Activated B cell treated with CpG ODN at 0.5 μM for 24 hours (primary cell): Measurements from ENCODE around the gene LRRK1. TPM values are rescaled to one million over a fixed set of nuclear protein-coding genes. Genes with fewer than 3 reads are reported as not detected.
A peak's percentile ranks its signal among the peaks of the same experiment; 100 is the strongest.

ENCODE experiments used
- ATAC-seq: fragments of 200-7000 bp; cut with Tn5 transposase; one replicate; pipeline ENCODE4 v1.10.0; 2021; ENCODE audit warnings: low read depth, mild to moderate bottlenecking, moderate library complexity
- CTCF ChIA-PET: fragments of 350-600 bp; sonication (Branson Sonifier 250); formaldehyde crosslinking; loops from one replicate; lab custom pipeline; 2021; ENCODE audit warnings: antibody characterized with exemption; lab: Charles Lee
- POLR2A ChIA-PET: fragments of 350-600 bp; sonication (Branson Sonifier 250); formaldehyde crosslinking; loops from one replicate; lab custom pipeline; 2021; ENCODE audit warnings: antibody characterized with exemption; lab: Charles Lee
- DNase-seq: peaks from one replicate; pipeline ENCODE4 v3.0.0; 2022
- H3K27ac Mint-ChIP-seq: one replicate; pipeline ENCODE4 v1.8.0; 2020; ENCODE audit warnings: mixed read lengths
- H3K27me3 Mint-ChIP-seq: one replicate; pipeline ENCODE4 v1.8.0; 2021; ENCODE audit warnings: mixed read lengths
- H3K36me3 Mint-ChIP-seq: one replicate; pipeline ENCODE4 v1.8.0; 2021; ENCODE audit warnings: low read depth, mixed read lengths
- H3K4me1 Mint-ChIP-seq: one replicate; pipeline ENCODE4 v1.8.0; 2021; ENCODE audit warnings: mixed read lengths
- H3K4me3 Mint-ChIP-seq: one replicate; pipeline ENCODE4 v1.8.0; 2020; ENCODE audit warnings: mild to moderate bottlenecking, mixed read lengths
- H3K9me3 Mint-ChIP-seq: one replicate; pipeline ENCODE4 v1.8.0; 2020; ENCODE audit warnings: mixed read lengths
- CTCF ChIP-seq: fragments of 200-600 bp; IDR thresholded peaks from one replicate; pipeline ENCODE4 v1.8.0; 2022; ENCODE audit warnings: antibody characterized with exemption, mild to moderate bottlenecking
- intact Hi-C: fragments of 100-400 bp; cut with micrococcal nuclease; formaldehyde crosslinking; loops from one replicate; pipeline ENCODE4 v1.15.1; 2024
- total RNA-seq: library from RNA; stranded (reverse); gene quantifications from 2 replicates; pipeline ENCODE4 v1.2.3, GENCODE V29; 2022

Gene LRRK1
- total RNA-seq, 1 donor from 2014 or later: 43.5 TPM

GRCh38 chr15:100959066-100960050 lies 40.2 kb downstream of the LRRK1 start:
- ChIA-PET CTCF (no interaction called here), POLR2A (no interaction called here)
- Mint-ChIP-seq H3K4me3 (no peak overlapping the region), H3K27ac (no peak overlapping the region), H3K4me1 (peaks cover 29% of the 10 kb centered on the region), H3K27me3 (no peaks in the 10 kb centered on the region), H3K36me3 (peaks cover 4% of the 10 kb centered on the region), H3K9me3 (no peaks in the 10 kb centered on the region)
- ATAC-seq (no peak), DNase-seq (no peak)
- TF ChIP-seq CTCF: no peak
- intact Hi-C loops: loop anchor here (5.0 kb wide), 1 partner anchor 37 kb away; no protein-coding TSS in a partner anchor

GRCh38 chr15:100966997-100967396 lies 47.8 kb downstream of the LRRK1 start:
- H3K27me3 Mint-ChIP-seq: peaks cover 3% of the 10 kb centered on the region
- intact Hi-C loops: no loop called here
- POLR2A ChIA-PET: interaction anchor here (1.0 kb wide), 1 partner anchor 25 kb away, joined by 4 read pairs; no protein-coding TSS in a partner anchor
- no peak overlapping the region for H3K27ac Mint-ChIP-seq
- CTCF ChIA-PET: no interaction called here
- H3K4me3 Mint-ChIP-seq: no peak overlapping the region
- TF ChIP-seq CTCF: no peak
- H3K36me3 Mint-ChIP-seq: peaks cover 15% of the 10 kb centered on the region
- ATAC-seq (peak; percentile 45), DNase-seq (no peak)
- no peaks in the 10 kb centered on the region for H3K9me3 Mint-ChIP-seq
- peaks cover 14% of the 10 kb centered on the region for H3K4me1 Mint-ChIP-seq

- DNase-seq (no peak), ATAC-seq (peak; percentile 56)
- peaks cover 17% of the 10 kb centered on the region for H3K4me1 Mint-ChIP-seq
- H3K9me3 Mint-ChIP-seq: no peaks in the 10 kb centered on the region
- intact Hi-C loops: no loop called here
- H3K4me3 Mint-ChIP-seq: no peak overlapping the region
- ChIA-PET POLR2A (interaction anchor here (0.6 to 0.9 kb wide), 2 partner anchors 48 to 50 kb away, joined by 3 read pairs; no protein-coding TSS in a partner anchor), CTCF (interaction anchor here (1.7 kb wide), 1 partner anchor 40 kb away, joined by 6 read pairs; no protein-coding TSS in a partner anchor)
- H3K27me3 Mint-ChIP-seq: peaks cover 8% of the 10 kb centered on the region
- H3K27ac Mint-ChIP-seq: no peak overlapping the region
- peaks cover 15% of the 10 kb centered on the region for H3K36me3 Mint-ChIP-seq
- no peak for TF ChIP-seq CTCF
Measured at GRCh38 chr15:100968050-100968966, 49.2 kb downstream of the LRRK1 start.

GRCh38 chr15:100972975-100973350 lies 53.8 kb downstream of the LRRK1 start:
- Mint-ChIP-seq H3K27ac (no peak overlapping the region), H3K27me3 (peaks cover 8% of the 10 kb centered on the region), H3K36me3 (peaks cover 21% of the 10 kb centered on the region), H3K9me3 (no peaks in the 10 kb centered on the region), H3K4me1 (peaks cover 21% of the 10 kb centered on the region), H3K4me3 (peak overlapping the region; percentile 32)
- intact Hi-C loops: loop anchor here (5.0 kb wide), 1 partner anchor 34 kb away; no protein-coding TSS in a partner anchor
- ATAC-seq: no peak
- no peak for TF ChIP-seq CTCF
- ChIA-PET POLR2A (interaction anchor here (0.7 to 1.4 kb wide), 2 partner anchors 54 to 1846 kb away, joined by 4 to 6 read pairs; partner anchors contain the start of gene LRRK1), CTCF (interaction anchor here (2.2 kb wide), 1 partner anchor 55 kb away, joined by 8 read pairs; no protein-coding TSS in a partner anchor)
- DNase-seq: no peak
